ENCODE results near the gene SLC6A18. TPM values are rescaled to one million over a fixed set of nuclear protein-coding genes. Genes with fewer than 3 reads are reported as not detected.
A peak's percentile ranks its signal among the peaks of the same experiment; 100 is the strongest.

SLC6A18 gene
- total and polyA plus RNA-seq, 9 of the 15 experiments (the other 6 are each of a cell fraction or from before 2014, with no cell fraction given) = not detected

- TF ChIP-seq ETV5 (CRISPR knock-in tag; IDR thresholded peaks at IDR 0.05; ENCODE audit: low read depth) = 0 out of 2 replicates have a peak, but pooled peaks have one; percentile 4
- no peak for TF ChIP-seq RBM25 (IDR thresholded peaks at IDR 0.05; ENCODE audit: low read depth, low read length, severe bottlenecking)
- TF ChIP-seq ZBTB33 (CRISPR knock-in tag; IDR thresholded peaks at IDR 0.05) = 0 out of 2 replicates have a peak, but pooled peaks have one; percentile 20
- TF ChIP-seq NCOA6 (IDR thresholded peaks at IDR 0.05) = no peak; the same call in 1 of the 2 replicates
- TF ChIP-seq KAT7 (CRISPR knock-in tag; IDR thresholded peaks at IDR 0.05; ENCODE audit: borderline replicate concordance) = no peak
- TF ChIP-seq SREBF2 (CRISPR knock-in tag; IDR thresholded peaks at IDR 0.05) = 0 out of 2 replicates have a peak, but pooled peaks have one; percentile 64
- TF ChIP-seq ZNF764 (CRISPR knock-in tag; IDR thresholded peaks at IDR 0.05; ENCODE audit: low read depth) = no peak
- no peak for TF ChIP-seq E4F1 (CRISPR knock-in tag; IDR thresholded peaks at IDR 0.05; ENCODE audit: borderline replicate concordance)
- TF ChIP-seq ZNF561 (CRISPR knock-in tag; conservative IDR thresholded peaks at IDR 0.05) = no peak
- no peak for TF ChIP-seq TEAD2 (tag; IDR thresholded peaks at IDR 0.05)
- TF ChIP-seq ZSCAN32 (CRISPR knock-in tag; IDR thresholded peaks at IDR 0.05) = peak; percentile 67; the same call in 1 of the 2 replicates
- TF ChIP-seq ZKSCAN3 (CRISPR knock-in tag; IDR thresholded peaks at IDR 0.05) = no peak
- TF ChIP-seq RBFOX2 (IDR thresholded peaks at IDR 0.05; ENCODE audit: low read depth, low read length) = peak; percentile 76
- peak; percentile 79 for TF ChIP-seq NCOR1 (IDR thresholded peaks at IDR 0.05)
- peak; percentile 46; the same call in 1 of the 2 replicates for TF ChIP-seq SPI1 (IDR thresholded peaks at IDR 0.05; ENCODE audit: borderline replicate concordance, low read depth, low read length)
- peak; percentile 48; the same call in 1 of the 2 replicates for TF ChIP-seq ESRRA (IDR thresholded peaks at IDR 0.05; ENCODE audit: borderline replicate concordance, low read depth)
- no peak for TF ChIP-seq KDM5B (IDR thresholded peaks at IDR 0.05; ENCODE audit: insufficient replicate concordance, low read depth, low read length)
- peak; percentile 94 for TF ChIP-seq NR2C2 (CRISPR knock-in tag; IDR thresholded peaks at IDR 0.05)
- peak; percentile 98 for TF ChIP-seq NR2C2 (tag; IDR thresholded peaks at IDR 0.05)
- no peak for TF ChIP-seq DLX4 (CRISPR knock-in tag; IDR thresholded peaks at IDR 0.05)
- TF ChIP-seq SNIP1 (IDR thresholded peaks at IDR 0.05; ENCODE audit: low read depth) = 0 out of 2 replicates have a peak, but pooled peaks have one; percentile 13
- TF ChIP-seq CBX5 (IDR thresholded peaks at IDR 0.05; ENCODE audit: borderline replicate concordance, low read depth) = no peak; the same call in 1 of the 2 replicates
- peak; percentile 59; the same call in 1 of the 2 replicates for TF ChIP-seq TRIM28 (IDR thresholded peaks at IDR 0.05)
- TF ChIP-seq PYGO2 (tag; IDR thresholded peaks at IDR 0.05) = no peak
- no peak for TF ChIP-seq MXI1 (IDR thresholded peaks at IDR 0.05; ENCODE audit: low read depth, low read length)
These were observed 25.3 kb upstream of the SLC6A18 start (continued) for GRCh38 chr5:1199649-1200494.

All from K562 (cell line).